ENCODE measurements around the gene SUGCT.

SUGCT gene

DNA sequence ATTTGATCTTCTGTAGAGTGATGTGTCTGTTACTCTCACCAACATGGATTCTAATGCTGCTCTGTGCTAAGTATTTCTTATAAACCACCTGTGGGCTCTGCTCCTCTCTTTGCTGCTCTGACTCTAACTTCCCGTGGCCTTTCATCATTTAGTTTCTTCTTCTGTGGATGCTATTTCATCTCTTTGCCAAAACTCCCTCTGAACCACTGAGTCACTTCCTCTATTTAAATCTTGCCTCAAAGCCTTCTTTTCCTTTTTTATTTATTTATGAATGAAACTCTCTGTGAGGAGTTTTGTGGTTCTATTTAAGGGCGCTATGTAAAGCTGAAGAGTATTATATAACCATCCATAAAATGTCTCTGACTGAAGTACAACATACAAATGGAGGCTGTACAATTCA lies 538.5 kb downstream of the SUGCT start:
- Histone ChIP-seq H3K27me3 (ENCODE audit: control insufficient read depth, insufficient read depth, low read length) (no peaks in the 10 kb centered on the region), H3K9me3 (ENCODE audit: control insufficient read depth, insufficient read depth, low read length) (no peaks in the 10 kb centered on the region), H3K4me3 (ENCODE audit: low read depth, low read length) (no peak overlapping the region), H3K9ac (ENCODE audit: low read depth, low read length) (no peak overlapping the region), H3K4me1 (ENCODE audit: control insufficient read depth, insufficient read depth, low read length) (no peaks in the 10 kb centered on the region), H3K27ac (ENCODE audit: low read depth, low read length) (no peak overlapping the region), H3K36me3 (ENCODE audit: control insufficient read depth, insufficient read depth, low read length) (no peaks in the 10 kb centered on the region)

DNA sequence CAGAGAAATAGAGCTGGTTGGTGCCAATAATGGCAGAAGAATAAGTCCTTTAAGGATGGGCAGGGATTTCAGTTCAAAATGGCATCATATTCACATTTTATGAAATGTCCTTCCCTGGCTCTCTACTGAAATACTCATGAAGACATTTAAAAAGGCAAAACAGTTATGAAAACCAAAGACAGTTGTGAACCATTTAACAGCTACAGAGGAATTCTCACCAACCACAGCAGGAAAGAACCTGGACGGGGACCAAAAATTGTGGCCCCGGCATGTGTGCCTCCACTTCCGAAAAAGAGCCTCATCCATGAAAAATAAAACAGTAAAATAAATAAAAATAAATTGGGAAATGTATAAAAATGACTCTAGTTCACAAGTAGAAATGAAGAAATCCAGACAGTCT lies 539.5 kb downstream of the SUGCT start:
- Histone ChIP-seq H3K4me3 (ENCODE audit: low read depth, low read length) (no peak overlapping the region), H3K9ac (ENCODE audit: low read depth, low read length) (no peak overlapping the region), H3K27me3 (ENCODE audit: control insufficient read depth, insufficient read depth, low read length) (no peaks in the 10 kb centered on the region), H3K27ac (ENCODE audit: low read depth, low read length) (no peak overlapping the region), H3K4me1 (ENCODE audit: control insufficient read depth, insufficient read depth, low read length) (no peaks in the 10 kb centered on the region), H3K36me3 (ENCODE audit: control insufficient read depth, insufficient read depth, low read length) (no peaks in the 10 kb centered on the region), H3K9me3 (ENCODE audit: control insufficient read depth, insufficient read depth, low read length) (no peaks in the 10 kb centered on the region)

DNA sequence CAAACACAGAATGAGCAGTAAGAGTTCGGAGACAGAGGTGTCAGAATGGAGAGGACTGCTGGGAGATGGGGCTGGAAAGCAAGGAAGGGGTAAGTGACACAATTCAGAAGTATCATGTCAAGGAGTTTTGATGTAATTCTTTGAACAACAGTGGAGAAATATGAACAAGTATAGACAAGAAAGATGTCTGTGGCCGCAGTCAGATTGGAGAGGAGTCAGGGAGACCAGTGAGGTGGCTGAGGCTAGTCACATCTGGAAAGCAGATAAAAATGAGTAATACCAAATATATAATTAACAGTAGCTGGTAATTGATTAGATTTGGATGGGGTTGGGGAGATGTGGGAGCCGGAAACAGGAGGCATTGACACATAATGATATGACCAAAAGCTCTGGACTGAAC lies 540.9 kb downstream of the SUGCT start:
- Histone ChIP-seq H3K4me3 (ENCODE audit: low read depth, low read length) (no peak overlapping the region), H3K4me1 (ENCODE audit: control insufficient read depth, insufficient read depth, low read length) (peaks cover under 1% of the 10 kb centered on the region; the same call in 1 of the 2 replicates), H3K27me3 (ENCODE audit: control insufficient read depth, insufficient read depth, low read length) (no peaks in the 10 kb centered on the region), H3K9ac (ENCODE audit: low read depth, low read length) (no peak overlapping the region), H3K27ac (ENCODE audit: low read depth, low read length) (no peak overlapping the region), H3K9me3 (ENCODE audit: control insufficient read depth, insufficient read depth, low read length) (no peaks in the 10 kb centered on the region), H3K36me3 (ENCODE audit: control insufficient read depth, insufficient read depth, low read length) (no peaks in the 10 kb centered on the region)

DNA sequence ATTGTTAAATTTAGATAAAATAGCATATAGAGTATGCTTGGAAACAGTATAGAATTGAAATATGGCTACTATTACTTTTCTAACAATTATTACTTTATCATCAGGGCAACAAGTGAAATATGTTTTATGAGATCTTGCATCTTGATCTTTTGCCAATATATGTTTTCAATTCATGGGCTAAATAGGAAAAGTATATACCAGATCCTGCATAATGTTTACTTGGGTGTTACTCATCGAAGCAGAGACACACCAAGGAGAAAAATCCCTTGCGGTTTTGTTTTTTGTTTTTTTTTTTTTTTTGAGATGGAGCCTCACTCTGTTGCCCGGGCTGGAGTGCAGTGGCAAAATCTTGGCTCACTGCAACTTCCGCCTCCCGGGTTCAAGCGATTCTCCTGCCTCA lies 541.4 kb downstream of the SUGCT start:
- H3K9ac ChIP-seq (ENCODE audit: low read depth, low read length) = no peak overlapping the region
- H3K4me1 ChIP-seq (ENCODE audit: control insufficient read depth, insufficient read depth, low read length) = peaks cover 4% of the 10 kb centered on the region; the same call in 1 of the 2 replicates

DNA sequence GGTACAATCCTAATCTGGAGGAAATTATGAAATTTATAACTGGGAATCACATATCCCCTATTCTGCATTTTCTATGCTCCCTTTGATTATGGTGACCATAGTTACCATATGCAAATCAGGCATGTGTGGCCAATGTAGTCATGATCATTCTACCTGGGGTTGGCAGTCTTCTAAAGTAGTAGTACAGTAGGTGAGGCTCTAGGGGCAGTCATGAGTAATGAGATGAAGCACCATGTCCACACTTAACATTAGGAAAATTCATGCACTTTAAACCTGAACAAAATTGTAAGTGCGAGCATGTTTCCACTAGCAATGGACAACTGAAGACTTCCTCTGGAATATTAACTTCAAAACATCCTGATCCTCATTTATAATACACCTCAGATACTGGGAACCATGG lies 545.9 kb downstream of the SUGCT start:
- Histone ChIP-seq H3K36me3 (ENCODE audit: control insufficient read depth, insufficient read depth, low read length) (no peaks in the 10 kb centered on the region), H3K27ac (ENCODE audit: low read depth, low read length) (no peak overlapping the region), H3K27me3 (ENCODE audit: control insufficient read depth, insufficient read depth, low read length) (no peaks in the 10 kb centered on the region), H3K4me3 (ENCODE audit: low read depth, low read length) (no peak overlapping the region), H3K9ac (ENCODE audit: low read depth, low read length) (no peak overlapping the region), H3K4me1 (ENCODE audit: control insufficient read depth, insufficient read depth, low read length) (peaks cover 7% of the 10 kb centered on the region; the same call in 1 of the 2 replicates), H3K9me3 (ENCODE audit: control insufficient read depth, insufficient read depth, low read length) (no peaks in the 10 kb centered on the region)

More for the DNA sequence above, 541.4 kb downstream of the SUGCT start:
- no peaks in the 10 kb centered on the region for H3K36me3 ChIP-seq (ENCODE audit: control insufficient read depth, insufficient read depth, low read length)
- H3K9me3 ChIP-seq (ENCODE audit: control insufficient read depth, insufficient read depth, low read length) = no peaks in the 10 kb centered on the region
- no peaks in the 10 kb centered on the region for H3K27me3 ChIP-seq (ENCODE audit: control insufficient read depth, insufficient read depth, low read length)
- H3K4me3 ChIP-seq (ENCODE audit: low read depth, low read length) = no peak overlapping the region
- no peak overlapping the region for H3K27ac ChIP-seq (ENCODE audit: low read depth, low read length)

DNA sequence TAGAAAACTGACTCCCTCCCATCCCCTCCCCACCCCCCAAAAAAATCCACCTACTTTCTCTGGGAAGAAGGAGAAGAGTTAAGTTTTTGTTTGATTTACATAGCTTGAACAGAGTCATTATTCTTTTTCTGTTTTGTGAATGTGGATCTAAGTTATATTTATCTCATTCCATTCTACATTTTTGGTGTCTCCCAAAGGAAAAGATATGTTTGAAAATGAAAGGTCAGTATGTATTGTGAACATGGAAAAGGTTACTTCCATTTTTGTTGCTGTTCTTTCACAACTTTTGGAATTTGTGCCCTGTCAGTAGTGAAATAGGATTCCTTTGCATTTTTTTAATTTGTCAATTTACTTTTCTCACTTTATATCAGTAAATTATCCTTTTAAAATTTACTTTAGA lies 547.9 kb downstream of the SUGCT start:
- Histone ChIP-seq H3K36me3 (ENCODE audit: control insufficient read depth, insufficient read depth, low read length) (no peaks in the 10 kb centered on the region), H3K9me3 (ENCODE audit: control insufficient read depth, insufficient read depth, low read length) (no peaks in the 10 kb centered on the region), H3K4me1 (ENCODE audit: control insufficient read depth, insufficient read depth, low read length) (peaks cover 7% of the 10 kb centered on the region; the same call in 1 of the 2 replicates), H3K27me3 (ENCODE audit: control insufficient read depth, insufficient read depth, low read length) (no peaks in the 10 kb centered on the region), H3K27ac (ENCODE audit: low read depth, low read length) (no peak overlapping the region), H3K4me3 (ENCODE audit: low read depth, low read length) (no peak overlapping the region), H3K9ac (ENCODE audit: low read depth, low read length) (no peak overlapping the region)

DNA sequence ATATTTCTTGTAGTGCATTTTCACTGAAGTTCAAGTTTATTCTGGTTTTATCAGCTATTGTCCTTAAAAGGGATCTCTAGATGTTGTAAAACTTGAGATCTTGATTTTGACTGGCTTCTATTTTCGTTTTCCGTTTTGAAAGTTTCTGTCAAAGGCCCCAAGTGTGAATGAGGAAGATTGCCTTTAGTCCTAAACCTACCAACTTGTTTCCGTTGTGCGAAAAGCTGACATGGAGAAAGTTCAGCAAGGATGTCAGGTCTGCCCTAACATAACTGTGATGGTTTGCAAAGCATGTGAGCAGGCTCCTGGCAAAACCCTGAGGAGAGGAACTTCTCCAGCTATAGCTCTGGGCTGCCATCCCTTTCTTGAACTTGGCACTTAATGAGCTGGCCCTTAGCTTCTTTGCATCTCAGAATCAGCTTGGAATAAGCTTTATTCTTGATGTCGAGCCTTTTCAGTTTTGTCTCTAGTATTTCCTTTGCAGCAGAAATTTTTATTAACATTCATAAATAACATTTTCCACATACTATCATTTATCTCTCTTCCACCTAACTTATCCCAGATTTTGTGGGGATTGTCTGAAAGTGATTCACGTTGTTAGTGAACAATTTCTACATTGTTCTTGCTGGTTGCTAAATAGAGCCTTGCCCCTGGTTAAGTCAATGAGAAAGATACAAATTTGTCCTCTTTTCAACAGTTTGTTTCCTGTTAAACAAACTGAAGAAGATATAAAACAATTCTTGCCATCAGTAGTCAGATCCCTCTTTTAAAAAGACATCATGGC lies 559.4 kb downstream of the SUGCT start:
- Histone ChIP-seq H3K9me3 (ENCODE audit: control insufficient read depth, insufficient read depth, low read length) (no peaks in the 10 kb centered on the region), H3K27me3 (ENCODE audit: control insufficient read depth, insufficient read depth, low read length) (no peaks in the 10 kb centered on the region), H3K27ac (ENCODE audit: low read depth, low read length) (no peak overlapping the region), H3K4me3 (ENCODE audit: low read depth, low read length) (no peak overlapping the region), H3K4me1 (ENCODE audit: control insufficient read depth, insufficient read depth, low read length) (no peaks in the 10 kb centered on the region), H3K36me3 (ENCODE audit: control insufficient read depth, insufficient read depth, low read length) (no peaks in the 10 kb centered on the region), H3K9ac (ENCODE audit: low read depth, low read length) (no peak overlapping the region)

DNA sequence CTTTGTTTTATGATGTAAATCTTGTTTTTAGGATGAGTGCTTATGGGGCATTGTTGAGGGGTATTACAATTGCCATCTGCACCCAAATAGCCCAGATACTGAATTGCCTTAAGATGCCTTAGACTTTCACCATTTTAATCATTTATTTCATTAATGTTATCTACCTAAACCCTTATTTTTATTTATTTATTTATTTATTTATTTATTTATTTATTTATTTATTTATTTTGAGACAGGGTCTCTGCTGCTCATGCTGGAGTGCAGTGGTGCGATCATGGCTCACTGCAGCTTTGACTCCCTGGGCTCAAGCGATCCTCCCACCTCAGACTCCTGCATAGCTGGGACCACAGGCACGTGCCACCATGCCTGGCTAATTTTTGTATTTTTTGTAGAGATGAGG lies 560.2 kb downstream of the SUGCT start:
- H3K27ac ChIP-seq (ENCODE audit: low read depth, low read length) = no peak overlapping the region
- no peak overlapping the region for H3K4me3 ChIP-seq (ENCODE audit: low read depth, low read length)
- H3K27me3 ChIP-seq (ENCODE audit: control insufficient read depth, insufficient read depth, low read length) = no peaks in the 10 kb centered on the region
- H3K4me1 ChIP-seq (ENCODE audit: control insufficient read depth, insufficient read depth, low read length) = no peaks in the 10 kb centered on the region
- no peaks in the 10 kb centered on the region for H3K9me3 ChIP-seq (ENCODE audit: control insufficient read depth, insufficient read depth, low read length)
- H3K9ac ChIP-seq (ENCODE audit: low read depth, low read length) = no peak overlapping the region
- no peaks in the 10 kb centered on the region for H3K36me3 ChIP-seq (ENCODE audit: control insufficient read depth, insufficient read depth, low read length)

DNA sequence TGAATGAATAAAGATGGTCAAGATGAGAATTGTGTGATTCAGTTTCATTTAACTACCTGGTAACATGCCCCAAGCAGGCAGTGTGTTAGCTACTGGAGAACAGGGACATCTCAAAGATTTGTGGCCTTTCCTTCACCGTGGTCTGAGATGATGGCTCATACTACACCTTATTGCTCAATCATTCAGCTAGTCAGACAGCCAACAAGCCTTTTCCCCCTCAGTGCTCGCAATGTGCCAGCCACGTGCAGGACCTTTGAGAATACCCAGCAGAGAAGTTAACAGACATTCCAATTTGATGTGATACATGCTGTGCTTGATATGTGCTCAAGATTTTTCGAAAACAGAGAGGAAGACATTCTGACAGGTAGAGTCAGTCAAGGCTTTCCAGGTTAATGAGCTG lies 562.8 kb downstream of the SUGCT start:
- H3K36me3 ChIP-seq (ENCODE audit: control insufficient read depth, insufficient read depth, low read length) = no peaks in the 10 kb centered on the region
- H3K9me3 ChIP-seq (ENCODE audit: control insufficient read depth, insufficient read depth, low read length) = no peaks in the 10 kb centered on the region
- H3K4me3 ChIP-seq (ENCODE audit: low read depth, low read length) = no peak overlapping the region
- H3K27me3 ChIP-seq (ENCODE audit: control insufficient read depth, insufficient read depth, low read length) = no peaks in the 10 kb centered on the region
- no peak overlapping the region for H3K9ac ChIP-seq (ENCODE audit: low read depth, low read length)
- no peaks in the 10 kb centered on the region; the same call in 1 of the 2 replicates for H3K4me1 ChIP-seq (ENCODE audit: control insufficient read depth, insufficient read depth, low read length)
- H3K27ac ChIP-seq (ENCODE audit: low read depth, low read length) = no peak overlapping the region

DNA sequence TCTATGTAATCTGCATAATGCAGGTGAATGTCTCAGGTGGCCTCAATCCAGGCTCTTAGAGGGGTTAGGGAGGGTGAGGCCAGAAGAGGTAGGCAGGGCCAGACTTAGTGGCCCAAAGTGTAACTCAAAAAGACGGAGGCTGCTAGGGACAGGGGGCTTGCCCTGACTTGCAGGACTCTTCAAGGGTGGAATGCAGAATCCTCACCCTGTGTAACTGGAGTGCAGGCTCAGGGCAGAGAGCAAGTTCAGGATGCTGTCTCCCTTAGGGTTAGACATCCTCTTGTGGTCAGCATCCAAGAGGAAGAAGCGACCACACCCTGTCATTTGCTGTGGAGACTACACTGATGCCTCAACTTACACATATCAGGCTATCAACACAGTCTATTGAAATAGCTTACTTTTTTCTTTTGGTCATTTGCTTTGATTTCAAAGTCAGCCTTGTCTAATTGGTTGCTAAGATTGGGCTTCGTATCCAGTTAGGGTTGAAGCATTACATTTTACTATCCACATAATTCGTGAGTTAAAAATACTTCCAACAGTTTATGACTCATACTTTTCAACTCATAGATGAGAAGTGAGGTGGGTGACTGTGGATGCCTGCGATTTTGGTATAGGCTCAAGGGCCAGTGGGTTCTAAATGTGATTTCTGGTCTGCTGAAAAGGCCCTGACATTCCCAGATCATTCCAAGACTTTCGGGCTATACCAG lies 563.6 kb downstream of the SUGCT start:
- Histone ChIP-seq H3K27me3 (ENCODE audit: control insufficient read depth, insufficient read depth, low read length) (no peaks in the 10 kb centered on the region), H3K4me3 (ENCODE audit: low read depth, low read length) (no peak overlapping the region), H3K4me1 (ENCODE audit: control insufficient read depth, insufficient read depth, low read length) (no peaks in the 10 kb centered on the region; the same call in 1 of the 2 replicates), H3K36me3 (ENCODE audit: control insufficient read depth, insufficient read depth, low read length) (no peaks in the 10 kb centered on the region), H3K9ac (ENCODE audit: low read depth, low read length) (no peak overlapping the region), H3K27ac (ENCODE audit: low read depth, low read length) (no peak overlapping the region), H3K9me3 (ENCODE audit: control insufficient read depth, insufficient read depth, low read length) (no peaks in the 10 kb centered on the region)

DNA sequence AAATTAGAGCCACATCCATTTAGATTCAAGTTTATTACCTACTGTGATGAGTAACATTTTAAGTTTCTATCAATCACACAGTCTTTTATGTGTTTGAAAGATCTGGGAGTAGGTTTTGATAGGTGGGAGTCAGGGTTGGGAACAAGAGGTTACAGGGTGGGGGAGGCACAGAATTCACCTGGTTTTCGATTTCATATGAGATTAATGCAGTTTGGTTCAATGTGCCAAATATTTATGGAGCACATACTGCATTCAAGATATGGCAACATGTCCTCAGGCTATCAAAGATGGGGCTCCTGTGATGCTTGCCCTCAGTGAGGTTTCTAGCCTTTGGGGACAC lies 564.1 kb downstream of the SUGCT start:
- Histone ChIP-seq H3K27me3 (ENCODE audit: control insufficient read depth, insufficient read depth, low read length) (no peaks in the 10 kb centered on the region), H3K9ac (ENCODE audit: low read depth, low read length) (no peak overlapping the region), H3K36me3 (ENCODE audit: control insufficient read depth, insufficient read depth, low read length) (no peaks in the 10 kb centered on the region), H3K4me3 (ENCODE audit: low read depth, low read length) (no peak overlapping the region), H3K9me3 (ENCODE audit: control insufficient read depth, insufficient read depth, low read length) (no peaks in the 10 kb centered on the region), H3K4me1 (ENCODE audit: control insufficient read depth, insufficient read depth, low read length) (no peaks in the 10 kb centered on the region; the same call in 1 of the 2 replicates), H3K27ac (ENCODE audit: low read depth, low read length) (no peak overlapping the region)
